ENCODE data around the gene TTF1.

- TF ChIP-seq CTCF (IDR thresholded peaks at IDR 0.05) (no peak), POLR2A (IDR thresholded peaks at IDR 0.05) (no peak)
Observed at GRCh38 chr9:132409828-132410528, 3.3 kb upstream of the TTF1 start, which contains the start of gene CFAP77.
